ENCODE measurements around the gene NDUFS7. TPM values are rescaled to one million over a fixed set of nuclear protein-coding genes. Genes with fewer than 3 reads are reported as not detected.

Gene NDUFS7
- total RNA-seq, 1 experiment from 2014 or later: 60.3 TPM

GRCh38 chr19:1363599-1363998, 20.1 kb upstream of the NDUFS7 start:
- no peak for TF ChIP-seq CTCF (IDR thresholded peaks at IDR 0.05; ENCODE audit: unreplicated experiment)
- Mint-ChIP-seq H3K27me3 (ENCODE audit: unreplicated experiment) (no peaks in the 10 kb centered on the region), H3K4me1 (ENCODE audit: low read depth, unreplicated experiment) (no peaks in the 10 kb centered on the region), H3K9me3 (ENCODE audit: low read depth, unreplicated experiment) (no peaks in the 10 kb centered on the region), H3K27ac (ENCODE audit: unreplicated experiment) (no peak overlapping the region), H3K4me3 (ENCODE audit: low read depth, unreplicated experiment) (no peak overlapping the region), H3K36me3 (ENCODE audit: insufficient read depth, unreplicated experiment) (peaks cover 39% of the 10 kb centered on the region)
- no peak for DNase-seq
- intact Hi-C loops (cut with micrococcal nuclease; ENCODE audit: unreplicated experiment): no loop called here
- no TSS peak for BruUV-seq (replicated peaks)
- CTCF ChIA-PET: no interaction called here

GRCh38 chr19:1364070-1364704, 19.5 kb upstream of the NDUFS7 start:
- CTCF ChIA-PET: interaction anchor here (0.6 kb wide), 2 partner anchors 11 to 466 kb away, joined by 3 to 4 read pairs; no protein-coding TSS in a partner anchor
- no peaks in the 10 kb centered on the region for H3K27me3 Mint-ChIP-seq (ENCODE audit: unreplicated experiment)
- no peak overlapping the region for H3K4me3 Mint-ChIP-seq (ENCODE audit: low read depth, unreplicated experiment)
- no peak overlapping the region for H3K27ac Mint-ChIP-seq (ENCODE audit: unreplicated experiment)
- no peaks in the 10 kb centered on the region for H3K9me3 Mint-ChIP-seq (ENCODE audit: low read depth, unreplicated experiment)
- no peak for DNase-seq
- intact Hi-C loops (cut with micrococcal nuclease; ENCODE audit: unreplicated experiment): no loop called here
- no peaks in the 10 kb centered on the region for H3K4me1 Mint-ChIP-seq (ENCODE audit: low read depth, unreplicated experiment)
- no peak for TF ChIP-seq CTCF (IDR thresholded peaks at IDR 0.05; ENCODE audit: unreplicated experiment)
- no TSS peak for BruUV-seq (replicated peaks)
- H3K36me3 Mint-ChIP-seq (ENCODE audit: insufficient read depth, unreplicated experiment): peaks cover 34% of the 10 kb centered on the region

GRCh38 chr19:1365319-1366269, 18.1 kb upstream of the NDUFS7 start:
- intact Hi-C loops (cut with micrococcal nuclease; ENCODE audit: unreplicated experiment): no loop called here
- no peaks in the 10 kb centered on the region for H3K4me1 Mint-ChIP-seq (ENCODE audit: low read depth, unreplicated experiment)
- CTCF ChIA-PET: interaction anchor here (0.6 kb wide), 1 partner anchor 9 kb away, joined by 4 read pairs; no protein-coding TSS in a partner anchor
- TF ChIP-seq CTCF (IDR thresholded peaks at IDR 0.05; ENCODE audit: unreplicated experiment): no peak
- no peak for DNase-seq
- no peaks in the 10 kb centered on the region for H3K27me3 Mint-ChIP-seq (ENCODE audit: unreplicated experiment)
- peaks cover 31% of the 10 kb centered on the region for H3K36me3 Mint-ChIP-seq (ENCODE audit: insufficient read depth, unreplicated experiment)
- no peaks in the 10 kb centered on the region for H3K9me3 Mint-ChIP-seq (ENCODE audit: low read depth, unreplicated experiment)
- BruUV-seq (replicated peaks): no TSS peak
- H3K4me3 Mint-ChIP-seq (ENCODE audit: low read depth, unreplicated experiment): no peak overlapping the region
- no peak overlapping the region for H3K27ac Mint-ChIP-seq (ENCODE audit: unreplicated experiment)

DNA sequence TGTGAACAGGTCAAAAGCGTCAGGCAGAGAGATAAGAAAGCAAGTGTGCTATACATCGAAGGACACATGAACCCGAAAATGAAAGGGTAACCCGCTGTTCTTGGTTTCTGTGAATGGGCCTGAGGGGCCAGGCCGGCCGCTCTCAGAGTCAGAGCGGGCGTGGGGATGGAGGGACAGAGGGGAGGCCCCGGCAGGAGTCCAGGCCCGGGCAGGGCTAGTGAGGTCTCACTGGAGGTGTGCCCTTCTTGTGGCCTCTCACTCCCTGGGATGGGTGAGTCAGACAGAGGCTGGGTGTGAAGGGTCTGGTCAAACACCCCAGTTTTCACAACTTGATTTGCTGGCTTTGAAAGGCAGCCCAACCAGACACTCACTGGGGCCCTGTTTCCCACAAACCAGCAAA, 17.4 kb upstream of the NDUFS7 start:
- Mint-ChIP-seq H3K4me3 (ENCODE audit: low read depth, unreplicated experiment) (no peak overlapping the region), H3K27me3 (ENCODE audit: unreplicated experiment) (no peaks in the 10 kb centered on the region), H3K9me3 (ENCODE audit: low read depth, unreplicated experiment) (no peaks in the 10 kb centered on the region), H3K36me3 (ENCODE audit: insufficient read depth, unreplicated experiment) (peaks cover 31% of the 10 kb centered on the region), H3K27ac (ENCODE audit: unreplicated experiment) (no peak overlapping the region), H3K4me1 (ENCODE audit: low read depth, unreplicated experiment) (no peaks in the 10 kb centered on the region)
- DNase-seq: no peak
- CTCF ChIA-PET: no interaction called here
- no TSS peak for BruUV-seq (replicated peaks)
- TF ChIP-seq CTCF (IDR thresholded peaks at IDR 0.05; ENCODE audit: unreplicated experiment): no peak
- intact Hi-C loops (cut with micrococcal nuclease; ENCODE audit: unreplicated experiment): no loop called here

Data from Calu3 (cell line).